Activated naive CD8-positive, alpha-beta T cell treated with anti-CD3 and anti-CD28 coated beads, Interleukin-2, amount 50 U/mL, for 16 hours (primary cell): Measurements from ENCODE around the gene PRSS53.
"Not testable (repeated sequence)": the region's sequence is repeated elsewhere in the genome, so short reads cannot be mapped to it uniquely, and the experiment has no call there.

Experiments used
- DNase-seq: peaks from one replicate; pipeline ENCODE4 v3.0.0-alpha.2; 2020; ENCODE audit warnings: low read depth, low spot score

The PRSS53 gene

GRCh38 chr16:31088459-31089183, at the start of gene PRSS53:
Gene PRSS53, minus strand, starts transcription at chr16:31088943. Its CDS starts 134 bp downstream, at chr16:31088809.
- DNase-seq, result no peak

- not testable (repeated sequence) for DNase-seq
Measured at GRCh38 chr16:31136822-31137499, 48.2 kb upstream of the PRSS53 start.

DNA sequence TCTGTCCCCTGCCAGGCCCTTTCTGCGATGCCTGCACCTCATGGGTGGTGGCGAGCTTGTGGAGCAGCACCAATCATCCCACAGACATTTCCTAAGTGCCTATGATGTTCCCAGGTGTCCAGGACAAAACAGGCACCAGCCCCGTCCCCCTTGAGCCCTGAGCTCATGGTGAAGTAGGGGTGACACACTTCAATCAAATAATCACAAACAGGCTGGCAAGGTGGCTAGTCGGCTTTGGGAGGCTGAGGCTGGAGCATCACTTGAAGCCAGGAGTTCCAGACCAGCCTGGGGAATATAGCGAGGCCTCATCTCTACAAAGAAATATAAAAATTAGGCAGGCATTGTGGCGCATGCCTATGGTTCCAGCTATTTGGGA, 47.5 kb upstream of the PRSS53 start:
- no peak for DNase-seq

DNA sequence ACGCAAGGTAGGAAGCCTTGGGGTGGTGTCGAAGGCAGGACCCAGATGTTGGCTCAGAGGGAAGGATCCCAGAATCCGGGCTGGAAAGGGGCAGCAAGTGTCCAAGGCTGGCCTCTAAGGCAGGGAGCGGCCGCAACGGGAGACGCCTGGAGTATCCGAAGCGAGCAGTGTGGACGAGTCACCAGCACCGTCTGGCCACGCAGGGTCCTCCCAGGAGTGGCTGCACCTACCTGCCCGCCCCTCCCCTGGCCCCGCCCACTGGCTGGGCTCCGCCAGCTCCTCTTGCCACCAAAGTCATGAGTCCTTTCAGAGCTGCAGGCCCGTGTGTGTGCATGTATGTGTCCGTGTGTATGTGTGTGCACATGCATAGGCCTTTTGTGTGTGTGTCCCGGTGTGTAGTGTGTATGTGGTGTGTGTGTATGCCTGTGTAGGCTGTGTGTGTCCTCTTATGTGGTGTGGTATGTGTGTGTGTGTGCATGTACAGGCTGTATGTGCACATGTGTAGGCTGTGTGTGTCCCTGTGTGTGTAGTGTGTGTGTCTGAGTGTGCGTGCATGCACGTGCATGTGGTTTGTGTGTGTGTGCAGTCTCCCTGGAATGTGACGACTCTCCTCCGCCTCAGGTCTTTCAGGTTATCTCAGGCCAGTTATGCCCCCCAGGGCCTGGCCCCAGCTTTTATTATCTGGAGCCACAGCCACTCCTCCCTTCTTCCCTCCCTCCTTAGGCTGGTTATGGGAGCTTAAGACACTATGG, 47.0 kb upstream of the PRSS53 start, which contains the start of gene PRSS8:
Gene PRSS8 (minus strand): TSS at position 193 of the 752 bp plus-strand sequence. CDS start 229 bp downstream, outside the sequence.
- no peak for DNase-seq

DNA sequence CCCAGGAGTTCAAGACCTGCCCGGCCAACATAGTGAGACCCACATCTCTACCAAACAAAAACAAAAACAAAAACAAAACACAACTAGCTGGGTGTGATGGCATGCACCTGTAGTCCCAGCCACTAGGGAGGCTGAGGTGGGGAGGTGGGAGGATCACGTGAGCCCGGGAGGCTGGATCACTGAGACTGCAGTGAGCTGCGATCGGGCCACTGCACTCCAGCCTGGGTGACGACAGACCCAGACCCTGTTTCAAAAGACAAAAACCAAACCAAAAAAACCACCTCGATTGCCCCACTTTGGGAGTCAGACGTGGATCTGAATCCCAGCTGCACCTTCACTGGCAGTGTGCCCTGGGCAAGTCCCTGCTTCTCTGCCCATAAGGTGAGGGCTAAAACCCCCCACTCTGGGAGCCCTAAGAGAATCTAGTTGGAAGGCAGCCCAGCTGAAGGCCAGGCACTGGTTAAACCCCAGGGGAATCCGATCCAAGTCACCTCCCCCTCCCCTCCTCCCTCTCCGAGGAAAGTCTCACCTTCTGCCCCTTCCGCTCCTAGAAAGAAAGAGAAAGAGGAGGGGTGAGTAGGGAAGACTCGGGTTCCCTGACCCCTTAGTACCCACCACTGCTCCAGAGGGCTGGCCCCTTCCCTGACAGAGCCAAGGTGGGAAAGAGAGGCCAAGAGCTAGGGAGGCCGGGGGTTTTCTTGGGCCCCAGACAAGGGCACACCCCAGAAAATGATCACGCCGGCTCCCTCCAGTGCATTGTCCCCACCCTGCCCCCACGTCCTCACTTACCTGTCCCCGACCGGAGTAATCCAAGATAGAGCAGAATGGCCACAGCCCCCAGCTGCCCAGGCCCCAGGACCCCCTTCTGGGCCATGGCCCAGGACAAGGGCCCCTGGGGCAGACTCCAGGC, 46.1 kb upstream of the PRSS53 start:
- no peak for DNase-seq

DNA sequence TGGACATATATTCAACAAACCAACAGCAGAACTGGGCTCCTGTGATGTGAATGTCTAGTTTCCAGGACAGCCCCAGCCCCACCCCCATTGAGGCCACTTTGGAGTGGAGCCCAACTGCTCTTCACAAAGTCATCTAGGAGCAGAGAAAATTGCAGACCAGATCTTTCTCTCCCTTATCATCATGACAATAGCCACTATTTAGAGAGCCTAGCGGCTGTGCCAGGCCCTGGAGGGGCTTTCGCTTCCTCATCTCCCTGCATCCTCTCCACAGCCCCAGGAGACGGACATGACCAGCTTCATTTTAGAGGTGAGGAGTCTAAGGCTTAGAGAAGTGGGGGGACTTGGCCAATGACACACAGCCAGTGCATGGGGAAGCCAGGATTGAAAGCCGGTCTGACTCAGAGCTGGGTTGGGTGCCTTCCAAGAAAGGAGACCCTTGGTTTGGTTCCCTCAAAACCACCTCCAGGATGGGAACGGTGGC, 45.4 kb upstream of the PRSS53 start:
- DNase-seq, result no peak

DNA sequence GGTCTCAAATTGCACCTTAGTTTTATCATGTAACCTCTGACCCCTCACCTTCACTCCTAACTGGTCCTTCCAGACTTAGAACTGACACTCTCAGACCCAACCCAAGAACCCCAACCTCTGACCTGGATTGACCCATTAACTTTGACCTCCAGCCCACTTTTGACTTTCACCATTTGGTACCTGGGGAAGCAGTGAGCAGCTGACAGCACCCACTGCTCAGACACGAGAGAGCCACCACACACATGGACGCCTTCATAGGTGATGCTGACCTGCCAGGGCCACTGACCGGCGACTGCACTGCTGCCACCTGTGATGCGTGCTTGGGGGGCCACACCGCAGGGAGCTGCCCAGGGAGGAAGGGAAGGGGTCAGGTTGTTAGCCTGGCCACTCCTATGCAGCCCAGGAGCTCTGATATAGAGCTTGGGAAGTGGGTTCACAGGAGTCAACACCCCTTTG, 44.3 kb upstream of the PRSS53 start:
- no peak for DNase-seq

- no peak for DNase-seq
Measured at GRCh38 chr16:31132303-31132979, 43.7 kb upstream of the PRSS53 start.

GRCh38 chr16:31131841-31132271, 43.1 kb upstream of the PRSS53 start:
- no peak for DNase-seq

GRCh38 chr16:31131416-31131815, 42.7 kb upstream of the PRSS53 start:
- no peak for DNase-seq

DNA sequence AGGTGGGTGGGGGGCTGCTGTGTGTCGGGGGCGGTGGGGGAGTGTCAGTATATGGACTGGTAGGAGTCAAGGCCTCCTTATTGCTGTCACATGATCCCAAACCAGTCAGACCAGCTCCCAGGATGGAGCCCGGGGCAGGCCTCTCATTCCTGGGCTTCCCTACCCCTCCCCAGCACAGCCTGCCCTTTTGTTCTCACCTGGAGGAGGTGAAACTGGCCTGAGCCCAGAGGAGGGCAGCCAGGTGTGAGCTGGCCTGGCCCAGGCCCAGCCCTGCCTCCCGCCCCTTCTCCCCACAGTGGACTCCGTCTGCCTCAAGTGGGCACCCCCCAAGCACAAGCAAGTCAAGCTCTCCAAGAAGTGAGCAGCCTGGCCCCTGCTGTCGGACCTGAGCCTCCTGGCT, 42.2 kb upstream of the PRSS53 start:
- no peak for DNase-seq

DNA sequence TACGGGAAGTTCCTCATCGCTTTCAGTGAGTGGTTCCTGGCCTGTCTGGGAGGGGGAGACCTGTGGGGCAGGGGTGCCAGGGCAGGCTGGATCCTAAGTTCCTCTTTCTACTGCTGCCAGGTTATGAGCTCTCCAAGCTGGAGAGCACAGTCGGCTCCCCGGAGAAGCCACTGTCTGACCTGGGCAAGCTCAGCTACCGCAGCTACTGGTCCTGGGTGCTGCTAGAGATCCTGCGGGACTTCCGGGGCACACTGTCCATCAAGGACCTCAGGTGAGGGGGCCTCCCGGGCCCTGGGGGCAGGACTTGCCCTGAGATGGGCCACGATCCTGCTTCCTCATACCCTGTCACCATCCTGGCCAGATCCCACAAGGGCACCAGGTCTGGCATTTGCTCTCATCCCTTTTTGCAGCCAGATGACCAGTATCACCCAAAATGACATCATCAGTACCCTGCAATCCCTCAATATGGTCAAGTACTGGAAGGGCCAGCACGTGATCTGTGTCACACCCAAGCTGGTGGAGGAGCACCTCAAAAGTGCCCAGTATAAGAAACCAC, 41.7 kb upstream of the PRSS53 start:
- no peak for DNase-seq

DNA sequence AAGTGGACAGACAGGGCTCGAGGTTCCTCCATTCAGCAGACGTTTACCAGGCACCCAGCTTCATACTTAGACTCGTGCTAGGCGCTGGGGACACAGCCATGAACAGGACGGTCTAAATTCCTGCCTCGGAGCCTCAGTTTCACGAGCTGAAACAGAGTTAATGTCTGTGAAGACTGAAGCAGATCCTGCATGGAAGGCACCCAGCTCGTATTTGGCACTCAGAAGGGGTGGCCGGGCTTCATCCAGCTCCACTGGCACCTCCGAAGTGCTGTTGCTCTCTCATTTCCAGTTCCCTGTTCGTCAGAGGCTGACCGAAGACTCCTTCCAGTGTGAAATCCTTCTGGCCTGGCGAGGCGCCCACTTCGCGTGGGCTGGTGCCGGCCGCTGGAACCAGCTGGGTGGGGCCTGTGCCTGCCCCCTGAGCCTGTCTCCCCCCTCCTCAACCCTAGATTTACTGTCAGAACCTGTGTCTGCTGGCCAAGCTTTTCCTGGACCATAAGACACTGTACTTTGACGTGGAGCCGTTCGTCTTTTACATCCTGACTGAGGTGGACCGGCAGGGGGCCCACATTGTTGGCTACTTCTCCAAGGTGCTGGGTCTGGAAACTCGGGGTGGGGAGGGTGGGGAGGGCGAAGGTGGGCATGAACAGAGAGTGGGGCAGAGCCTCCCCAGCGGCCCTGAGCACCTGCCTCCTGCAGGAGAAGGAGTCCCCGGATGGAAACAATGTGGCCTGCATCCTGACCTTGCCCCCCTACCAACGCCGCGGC, 41.0 kb upstream of the PRSS53 start:
- no peak for DNase-seq

- no peak for DNase-seq
Measured at GRCh38 chr16:31128711-31129567, 40.2 kb upstream of the PRSS53 start.

GRCh38 chr16:31127182-31127581, 38.4 kb upstream of the PRSS53 start:
- no peak for DNase-seq

- no peak for DNase-seq
Measured at GRCh38 chr16:31125844-31126243, 37.1 kb upstream of the PRSS53 start.

GRCh38 chr16:31120129-31120528, 31.4 kb upstream of the PRSS53 start:
- no peak for DNase-seq
